CD14-positive monocyte (primary cell): Measurements from ENCODE around the gene BAZ1B. TPM values are rescaled to one million over a fixed set of nuclear protein-coding genes. Genes with fewer than 3 reads are reported as not detected.
"Not testable (repeated sequence)": the region's sequence is repeated elsewhere in the genome, so short reads cannot be mapped to it uniquely, and the experiment has no call there.

ENCODE experiments used
- DNase-seq, 3 donors: peaks; one replicate each; pipeline ENCODE4 v3.0.0-alpha.2; 2011 to 2022
- H2AFZ ChIP-seq: 2 replicates; pipeline ENCODE4 v1.6.0; 2012; ENCODE audit warnings: mild to moderate bottlenecking, low read depth, low read length, inconsistent platforms; ENCODE audit not compliant: insufficient read depth, poor library complexity, severe bottlenecking
- H3K27ac ChIP-seq, 2 donors: 1 replicate in 1 of 2; 2 replicates in 1 of 2; pipeline ENCODE4 v1.5.1; 2012 to 2013; ENCODE audit warnings: low read length in 2 of 2, control low read depth in 1 of 2, inconsistent platforms in 1 of 2, low read depth in 1 of 2, mild to moderate bottlenecking in 1 of 2
- H3K27me3 ChIP-seq, 2 donors: one replicate each; pipeline versions ENCODE4 v1.6.0 to v1.6.1; 2011 to 2013; ENCODE audit warnings: low read length in 2 of 2; ENCODE audit not compliant: control insufficient read depth in 2 of 2, insufficient read depth in 2 of 2
- H3K36me3 ChIP-seq, 2 donors: replicated peaks in 1 of 2; 1 replicate in 1 of 2; 2 replicates in 1 of 2; pipeline versions ENCODE4 v1.5.1 to v1.6.1; 2012 to 2013; ENCODE audit warnings: low read length in 2 of 2, control low read depth in 1 of 2, inconsistent platforms in 1 of 2, mild to moderate bottlenecking in 1 of 2; ENCODE audit not compliant: insufficient read depth in 2 of 2, control insufficient read depth in 1 of 2
- H3K4me1 ChIP-seq, 2 donors: 1 replicate in 1 of 2; 2 replicates in 1 of 2; pipeline versions ENCODE4 v1.5.1 to v1.6.1; 2012 to 2013; ENCODE audit warnings: low read length in 2 of 2, control low read depth in 1 of 2, inconsistent platforms in 1 of 2, mild to moderate bottlenecking in 1 of 2, moderate library complexity in 1 of 2; ENCODE audit not compliant: insufficient read depth in 2 of 2, control insufficient read depth in 1 of 2
- H3K4me2 ChIP-seq: replicated peaks from 2 replicates; pipeline ENCODE3; 2012; ENCODE audit warnings: low read length, moderate library complexity, mild to moderate bottlenecking; ENCODE audit not compliant: poor library complexity, severe bottlenecking; ENCODE audit errors: extremely low read depth
- H3K4me3 ChIP-seq, 3 experiments: fragments of 200-600 bp in 1 of 3; sonication (generic) in 1 of 3; replicated peaks in 1 of 3; 1 replicate in 2 of 3; 2 replicates in 1 of 3; pipeline ENCODE4 v1.5.1; 2011 to 2013; ENCODE audit warnings: low read length in 3 of 3, mild to moderate bottlenecking in 3 of 3, control low read depth in 2 of 3, low read depth in 2 of 3, inconsistent platforms in 1 of 3, moderate library complexity in 1 of 3
- H3K79me2 ChIP-seq: 2 replicates; pipeline ENCODE4 v1.6.0; 2012; ENCODE audit warnings: mild to moderate bottlenecking, control low read depth, inconsistent platforms, low read length, moderate library complexity; ENCODE audit not compliant: insufficient read depth
- H3K9ac ChIP-seq: 2 replicates; pipeline ENCODE4 v1.6.0; 2017; ENCODE audit warnings: low read length, mild to moderate bottlenecking; ENCODE audit not compliant: insufficient read depth, poor library complexity, severe bottlenecking
- H3K9me3 ChIP-seq, 2 donors: replicated peaks in 1 of 2; 1 replicate in 1 of 2; 2 replicates in 1 of 2; pipeline versions ENCODE4 v1.5.1 to v1.6.1; 2012 to 2013; ENCODE audit warnings: low read length in 2 of 2, control low read depth in 1 of 2; ENCODE audit not compliant: control insufficient read depth in 1 of 2, insufficient read depth in 1 of 2
- H4K20me1 ChIP-seq: 2 replicates; pipeline ENCODE4 v1.6.0; 2012; ENCODE audit warnings: mild to moderate bottlenecking, low read length, control low read depth, moderate library complexity; ENCODE audit not compliant: insufficient read depth
- H3K27ac Mint-ChIP-seq, 7 donors: one replicate each; pipeline ENCODE4 v1.8.0; 2020; ENCODE audit warnings: mild to moderate bottlenecking in 7 of 7, mixed read lengths in 7 of 7, moderate library complexity in 6 of 7, inconsistent platforms in 2 of 7
- H3K27me3 Mint-ChIP-seq, 3 donors: one replicate each; pipeline ENCODE4 v1.8.0; 2021 to 2022; ENCODE audit warnings: low read depth in 3 of 3, mild to moderate bottlenecking in 3 of 3, mixed read lengths in 3 of 3, moderate library complexity in 3 of 3, inconsistent platforms in 1 of 3
- H3K36me3 Mint-ChIP-seq, 2 donors: one replicate each; pipeline ENCODE4 v1.8.0; 2020; ENCODE audit warnings: mixed read lengths in 2 of 2, inconsistent platforms in 1 of 2, mild to moderate bottlenecking in 1 of 2
- H3K4me1 Mint-ChIP-seq: one replicate; pipeline ENCODE4 v1.8.0; 2020; ENCODE audit warnings: mild to moderate bottlenecking, mixed read lengths
- H3K4me3 Mint-ChIP-seq, 2 donors: one replicate each; pipeline ENCODE4 v1.8.0; 2020; ENCODE audit warnings: mild to moderate bottlenecking in 2 of 2, mixed read lengths in 2 of 2, moderate library complexity in 1 of 2
- H3K9me3 Mint-ChIP-seq, 7 donors: one replicate each; pipeline ENCODE4 v1.8.0; 2020 to 2022; ENCODE audit warnings: mixed read lengths in 7 of 7, mild to moderate bottlenecking in 6 of 7, moderate library complexity in 6 of 7, inconsistent platforms in 2 of 7
- CTCF ChIP-seq: fragments of 200-600 bp; IDR thresholded peaks from one replicate; pipeline ENCODE4 v1.8.0; 2022; ENCODE audit warnings: antibody characterized with exemption, mild to moderate bottlenecking
- WGBS: methylation state at CpG from one replicate; pipeline ENCODE4 v1.1.5; 2013; ENCODE audit warnings: missing lambda C conversion rate; ENCODE audit not compliant: insufficient coverage; 5-methylcytosine and 5-hydroxymethylcytosine counted together
- intact Hi-C, 2 donors: fragments of 100-400 bp; cut with micrococcal nuclease; formaldehyde crosslinking; loops; one replicate each; pipeline versions ENCODE4 v1.15.0 to v1.15.1; 2023
- polyA plus RNA-seq, 3 donors: library from polyadenylated mRNA; depleted of rRNA in 1 of 3; unstranded in 2 of 3; stranded (reverse) in 1 of 3; fragments of 300-500 nt in 2 of 3; fragments of >200 nt in 1 of 3; fragmentation: Illumina TruSeq in 2 of 3; gene quantifications; 1 replicate in 2 of 3; 2 replicates in 1 of 3; pipeline ENCODE4 v1.2.3, GENCODE V29; 2012 to 2021

Gene BAZ1B
- polyA plus RNA-seq, 3 donors: 2.5 to 12.1 (median 5.0) TPM

GRCh38 chr7:73399185-73400050 is 122.7 kb downstream of the BAZ1B start:
- H2AFZ ChIP-seq: peak overlapping the region; percentile 56
- H3K4me3 Mint-ChIP-seq: peak overlapping the region; percentile 68 to 85
- H3K27me3 ChIP-seq, H3K27me3 Mint-ChIP-seq, H4K20me1 ChIP-seq, H3K9me3 ChIP-seq, H3K27ac ChIP-seq, H3K9me3 Mint-ChIP-seq, H3K79me2 ChIP-seq, intact Hi-C loops, H3K27ac Mint-ChIP-seq, H3K4me1 Mint-ChIP-seq, H3K9ac ChIP-seq, H3K36me3 ChIP-seq, H3K36me3 Mint-ChIP-seq: not testable (repeated sequence)
- peak overlapping the region in 2 of 3 experiments; percentile 16 to 60 for H3K4me3 ChIP-seq
- peak overlapping the region; percentile 56 for H3K4me2 ChIP-seq
- DNase-seq: peak; percentile 34 to 46 (median 34)
- H3K4me1 ChIP-seq: peaks cover 0 to 11% of the 10 kb centered on the region in 2 donors
- 54% methylated on average over 13 of the region's 19 CpGs for WGBS

GRCh38 chr7:73397521-73398281 is 124.4 kb downstream of the BAZ1B start:
- no peaks in the 10 kb centered on the region for H3K36me3 Mint-ChIP-seq
- intact Hi-C loops: no loop called here
- H3K27me3 Mint-ChIP-seq: peaks cover 2 to 6% (median 2%) of the 10 kb centered on the region in 3 donors
- peak overlapping the region; percentile 81 for H2AFZ ChIP-seq
- peak overlapping the region in 1 of 3 experiments; percentile 46 for H3K4me3 ChIP-seq
- no peak overlapping the region for H3K27ac ChIP-seq
- H3K9me3 ChIP-seq: no peaks in the 10 kb centered on the region
- H3K36me3 ChIP-seq: no peaks in the 10 kb centered on the region
- H3K4me3 Mint-ChIP-seq: peak overlapping the region; percentile 53 to 85
- H3K4me1 ChIP-seq: peaks cover 0 to 11% of the 10 kb centered on the region in 2 donors
- no peaks in the 10 kb centered on the region for H3K79me2 ChIP-seq
- H3K4me1 Mint-ChIP-seq: peaks cover 10% of the 10 kb centered on the region
- H3K27ac Mint-ChIP-seq: peak overlapping the region in 1 of 7 donors; percentile 58
- WGBS: 18% methylated on average over 10 of the region's 14 CpGs
- no peaks in the 10 kb centered on the region for H3K27me3 ChIP-seq
- H3K9ac ChIP-seq: no peak overlapping the region
- H3K9me3 Mint-ChIP-seq: peaks cover 0 to 4% (median 0%) of the 10 kb centered on the region in 7 donors
- H4K20me1 ChIP-seq: no peaks in the 10 kb centered on the region
- peak overlapping the region; percentile 44 for H3K4me2 ChIP-seq
- DNase-seq: no peak
- TF ChIP-seq CTCF: no peak
